Adrenal gland (tissue), 12 donors: Measurements from ENCODE around the gene CD200R1. TPM values are rescaled to one million over a fixed set of nuclear protein-coding genes. Genes with fewer than 3 reads are reported as not detected.

Source experiments
- DNase-seq, 7 donors: peaks; one replicate each; pipeline ENCODE4 v3.0.0-alpha.2; 2019 to 2020
- H3K27ac ChIP-seq, 5 donors: fragments of 200-600 bp; sonication (generic) in 4 of 5; 1 replicate in 3 of 5; 2 replicates in 2 of 5; pipeline versions ENCODE4 v1.5.1 to v1.8.0; 2016 to 2020; ENCODE audit warnings: mild to moderate bottlenecking in 1 of 5
- H3K27me3 ChIP-seq: fragments of 200-600 bp; 2 replicates; pipeline ENCODE4 v1.8.0; 2021
- H3K36me3 ChIP-seq, 2 donors: fragments of 200-600 bp; replicated peaks in 1 of 2; 1 replicate in 1 of 2; 2 replicates in 1 of 2; pipeline versions ENCODE4 v1.5.1 to v1.8.0; 2018 to 2022
- H3K4me1 ChIP-seq, 2 donors: fragments of 200-600 bp; replicated peaks in 1 of 2; 1 replicate in 1 of 2; 2 replicates in 1 of 2; pipeline versions ENCODE4 v1.5.1 to v1.8.0; 2018 to 2021
- H3K4me3 ChIP-seq, 4 donors: fragments of 200-600 bp; sonication (generic) in 3 of 4; one replicate each; pipeline ENCODE4 v1.5.1; 2016 to 2018
- H3K9me3 ChIP-seq, 3 donors: fragments of 200-600 bp; sonication (generic) in 1 of 3; replicated peaks in 1 of 3; 1 replicate in 2 of 3; 2 replicates in 1 of 3; pipeline versions ENCODE4 v1.5.1 to v1.8.0; 2016 to 2021
- POLR2A ChIP-seq, 2 donors: fragments of 450-650 bp; IDR thresholded peaks; one replicate each; pipeline ENCODE4 v1.6.1; 2017; ENCODE audit warnings: antibody characterized with exemption in 2 of 2, mild to moderate bottlenecking in 2 of 2, moderate library complexity in 1 of 2
- WGBS, 4 donors: extraction: QIAGEN DNeasy Blood & Tissue Kit in 2 of 4; methylation state at CpG; one replicate each; pipeline versions ENCODE4 v1.1.5 to v1.1.7; 2013 to 2017; 5-methylcytosine and 5-hydroxymethylcytosine counted together
- intact Hi-C, 2 donors: fragments of 100-400 bp; cut with DNase I; formaldehyde crosslinking; loops; one replicate each; pipeline versions ENCODE4 v1.14.1 to v1.15.0; 2022 to 2023
- polyA plus RNA-seq, 3 donors: library from polyadenylated mRNA; stranded (reverse); fragments of 200-250 nt in 2 of 3; fragments of 350-450 nt in 1 of 3; fragmentation: Illumina TruSeq in 1 of 3; extraction: RNeasy Lipid Tissue Mini Kit (QIAGEN cat#74804) in 1 of 3; gene quantifications; one replicate each; pipeline ENCODE4 v1.2.3, GENCODE V29; 2013 to 2014
- total RNA-seq, 9 donors: library from RNA; depleted of rRNA in 4 of 9; stranded (reverse); fragments of >200 nt in 4 of 9; fragments of 120-200 nt in 1 of 9; fragmentation: NEBNext Ultra II Directional in 1 of 9; extraction: Animal tissue kit (Norgen Biotek cat#: 25700) in 1 of 9; gene quantifications; one replicate each; pipeline versions ENCODE4 v1.1.0 to v1.2.4, GENCODE V29; 2013 to 2023
- TF ChIP-seq, protein P1 (sequence below), 6 experiments: fragments of 450-650 bp in 4 of 6; fragments of 200-600 bp in 2 of 6; sonication (generic) in 1 of 6; IDR thresholded peaks; 1 replicate in 5 of 6; 2 replicates in 1 of 6; pipeline versions ENCODE4 v1.5.1 to v1.8.0; 2016 to 2021; ENCODE audit warnings: antibody characterized with exemption in 6 of 6, mild to moderate bottlenecking in 2 of 6, moderate library complexity in 1 of 6
- donor health status: healthy with polysubstance abuse.
- donor health status: Bipolar disorder and iron deficiency.
- donor health status: DM: yes; HTN: yes; CAD: no.
- donor health status: DM: no; HTN: no; CAD: no.
- donor health status: DM: no; HTN: no; CAD: no.
- donor health status: DM: yes; HTN: yes; CAD: no.

CD200R1 gene
- total and polyA plus RNA-seq, 12 donors = 0.24 to 11.0 (median 1.4) TPM

DNA sequence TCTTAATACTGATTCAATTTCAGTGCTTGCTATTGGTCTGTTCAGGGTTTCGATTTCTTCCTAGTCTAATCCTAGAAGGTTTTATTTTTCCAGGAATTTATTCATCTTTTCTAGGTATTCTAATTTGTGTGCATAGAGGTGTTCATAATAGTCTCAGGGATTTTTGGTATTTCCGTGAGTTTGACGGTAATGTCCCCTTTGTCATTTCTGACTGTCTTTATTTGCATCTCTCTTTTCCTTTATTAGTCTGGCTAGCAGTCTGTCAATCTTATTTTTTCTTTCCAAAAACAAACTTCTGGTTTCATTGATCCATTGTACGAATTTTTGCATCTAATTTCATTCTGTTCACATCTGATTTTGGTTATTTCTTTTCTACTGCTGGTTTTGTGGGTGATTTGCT lies 93.0 kb downstream of the CD200R1 start:
- Histone ChIP-seq H3K27ac (no peak overlapping the region), H3K9me3 (no peaks in the 10 kb centered on the region), H3K27me3 (no peaks in the 10 kb centered on the region), H3K36me3 (no peaks in the 10 kb centered on the region), H3K4me3 (no peak overlapping the region), H3K4me1 (no peaks in the 10 kb centered on the region)
- no peak for DNase-seq
- intact Hi-C loops = no loop called here
- 64 to 81% (median 74%) methylated on average over 4 of the region's 4 CpGs for WGBS, 4 donors
- TF ChIP-seq, protein P1, sequence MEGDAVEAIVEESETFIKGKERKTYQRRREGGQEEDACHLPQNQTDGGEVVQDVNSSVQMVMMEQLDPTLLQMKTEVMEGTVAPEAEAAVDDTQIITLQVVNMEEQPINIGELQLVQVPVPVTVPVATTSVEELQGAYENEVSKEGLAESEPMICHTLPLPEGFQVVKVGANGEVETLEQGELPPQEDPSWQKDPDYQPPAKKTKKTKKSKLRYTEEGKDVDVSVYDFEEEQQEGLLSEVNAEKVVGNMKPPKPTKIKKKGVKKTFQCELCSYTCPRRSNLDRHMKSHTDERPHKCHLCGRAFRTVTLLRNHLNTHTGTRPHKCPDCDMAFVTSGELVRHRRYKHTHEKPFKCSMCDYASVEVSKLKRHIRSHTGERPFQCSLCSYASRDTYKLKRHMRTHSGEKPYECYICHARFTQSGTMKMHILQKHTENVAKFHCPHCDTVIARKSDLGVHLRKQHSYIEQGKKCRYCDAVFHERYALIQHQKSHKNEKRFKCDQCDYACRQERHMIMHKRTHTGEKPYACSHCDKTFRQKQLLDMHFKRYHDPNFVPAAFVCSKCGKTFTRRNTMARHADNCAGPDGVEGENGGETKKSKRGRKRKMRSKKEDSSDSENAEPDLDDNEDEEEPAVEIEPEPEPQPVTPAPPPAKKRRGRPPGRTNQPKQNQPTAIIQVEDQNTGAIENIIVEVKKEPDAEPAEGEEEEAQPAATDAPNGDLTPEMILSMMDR (IDR thresholded peaks at IDR 0.05) = no peak
- TF ChIP-seq POLR2A (IDR thresholded peaks at IDR 0.05) = no peak

DNA sequence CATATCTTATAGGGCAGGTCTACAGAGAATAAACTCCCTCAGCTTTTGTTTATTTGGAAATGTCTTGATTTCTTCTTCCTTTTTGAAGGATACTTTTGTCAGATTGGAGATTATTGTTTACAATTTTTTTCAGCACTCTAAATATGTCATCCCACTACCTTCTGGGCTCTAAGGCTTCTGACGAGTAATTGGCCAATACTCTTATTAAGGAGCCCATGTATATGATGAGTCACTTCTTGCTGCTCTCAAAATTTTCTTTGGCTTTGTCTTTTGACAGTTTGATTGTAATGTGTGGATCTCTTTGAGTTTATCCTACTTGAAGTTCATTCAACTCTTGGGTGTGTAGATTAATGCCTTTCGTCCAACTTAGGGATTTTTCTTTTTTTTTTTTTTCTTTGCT lies 99.3 kb downstream of the CD200R1 start:
- H3K4me1 ChIP-seq = no peaks in the 10 kb centered on the region
- 60 to 83% (median 75%) methylated on average over 2 of the region's 2 CpGs for WGBS, 4 donors

DNA sequence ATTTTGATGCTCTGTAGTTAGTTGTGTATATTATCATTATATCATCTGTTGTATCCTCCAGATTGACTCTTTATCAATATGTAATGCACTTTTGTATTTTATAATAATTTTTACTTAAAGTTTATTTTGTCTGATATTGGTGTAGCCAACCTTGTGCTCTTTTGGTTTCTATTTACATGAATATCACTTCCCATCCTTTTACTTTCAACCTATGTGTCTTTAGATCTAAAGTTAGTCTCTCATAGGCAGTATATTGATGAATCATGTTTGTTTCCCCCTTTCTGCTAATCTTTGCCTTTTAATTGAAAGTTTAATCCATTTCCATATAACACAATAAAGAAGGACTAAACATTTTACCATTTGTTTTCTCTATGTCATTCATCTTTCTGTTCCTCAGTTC lies 100.2 kb downstream of the CD200R1 start:
- no peak for TF ChIP-seq POLR2A (IDR thresholded peaks at IDR 0.05)
- TF ChIP-seq, protein P1 (IDR thresholded peaks at IDR 0.05) = no peak
- H3K4me1 ChIP-seq = no peaks in the 10 kb centered on the region
- no peak for DNase-seq
- no peak overlapping the region for H3K27ac ChIP-seq
- H3K36me3 ChIP-seq = no peaks in the 10 kb centered on the region
- no peaks in the 10 kb centered on the region for H3K9me3 ChIP-seq
- H3K27me3 ChIP-seq = no peaks in the 10 kb centered on the region
- intact Hi-C loops = no loop called here
- H3K4me3 ChIP-seq = no peak overlapping the region

More for the DNA sequence above, 99.3 kb downstream of the CD200R1 start:
- Histone ChIP-seq H3K4me3 (no peak overlapping the region), H3K27ac (no peak overlapping the region), H3K36me3 (no peaks in the 10 kb centered on the region), H3K27me3 (no peaks in the 10 kb centered on the region), H3K9me3 (no peaks in the 10 kb centered on the region)
- TF ChIP-seq POLR2A (IDR thresholded peaks at IDR 0.05) = no peak
- TF ChIP-seq, protein P1 (IDR thresholded peaks at IDR 0.05) = no peak
- intact Hi-C loops = no loop called here
- DNase-seq = no peak

DNA sequence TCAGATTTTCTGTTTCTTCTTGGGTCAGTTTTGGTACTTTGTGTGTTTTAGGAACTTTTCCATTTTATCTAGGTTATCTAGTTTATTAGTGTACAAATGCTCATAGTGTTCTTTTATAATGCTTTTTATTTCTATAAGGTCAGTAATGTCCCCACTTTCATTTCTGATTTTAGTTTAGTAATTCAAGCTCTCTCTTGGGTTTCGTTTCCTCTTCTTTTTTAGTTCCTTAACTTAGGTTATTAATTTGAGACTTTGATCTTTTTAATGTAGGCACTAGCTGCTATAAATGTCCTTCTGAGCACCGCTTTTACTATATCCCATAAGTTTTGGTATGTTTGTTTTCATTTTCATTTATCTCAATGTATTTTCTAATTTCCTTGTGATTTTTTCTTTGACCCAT lies 101.3 kb downstream of the CD200R1 start:
- Histone ChIP-seq H3K27me3 (no peaks in the 10 kb centered on the region), H3K4me1 (no peaks in the 10 kb centered on the region), H3K36me3 (no peaks in the 10 kb centered on the region), H3K9me3 (no peaks in the 10 kb centered on the region), H3K27ac (no peak overlapping the region), H3K4me3 (no peak overlapping the region)
- intact Hi-C loops = no loop called here
- 47 to 73% (median 58%) methylated on average over 2 of the region's 2 CpGs for WGBS, 4 donors
- TF ChIP-seq POLR2A (IDR thresholded peaks at IDR 0.05) = no peak
- TF ChIP-seq, protein P1 (IDR thresholded peaks at IDR 0.05) = no peak
- no peak for DNase-seq
